Fibroblast of lung (primary cell): ENCODE measurements around the gene CCDC51. TPM values are rescaled to one million over a fixed set of nuclear protein-coding genes. Genes with fewer than 3 reads are reported as not detected.

Source experiments
- DNase-seq, 2 donors: peaks; one replicate each; pipeline versions ENCODE4 v3.0.0 to v3.0.0-alpha.2; 2010; ENCODE audit warnings: low read depth in 2 of 2
- H2AFZ ChIP-seq: 2 replicates; pipeline ENCODE4 v1.5.1; 2012; ENCODE audit warnings: low read length, control low read depth, inconsistent platforms
- H3K27ac ChIP-seq: 2 replicates; pipeline ENCODE4 v1.5.1; 2011; ENCODE audit warnings: low read length, control low read depth; ENCODE audit not compliant: insufficient read depth
- H3K27me3 ChIP-seq: 2 replicates; pipeline ENCODE4 v1.5.1; 2011; ENCODE audit warnings: mild to moderate bottlenecking, low read length; ENCODE audit not compliant: control insufficient read depth, insufficient read depth
- H3K36me3 ChIP-seq: 2 replicates; pipeline ENCODE4 v1.5.1; 2011; ENCODE audit warnings: low read length; ENCODE audit not compliant: control insufficient read depth, insufficient read depth
- H3K4me1 ChIP-seq: 2 replicates; pipeline ENCODE4 v1.5.1; 2011; ENCODE audit warnings: low read length; ENCODE audit not compliant: control insufficient read depth, insufficient read depth; ENCODE audit errors: extremely low read depth
- H3K4me2 ChIP-seq: 2 replicates; pipeline ENCODE4 v1.5.1; 2011; ENCODE audit warnings: low read length, control low read depth; ENCODE audit not compliant: insufficient read depth; ENCODE audit errors: extremely low read depth
- H3K4me3 ChIP-seq, 4 experiments: fragments of 200-600 bp in 1 of 4; sonication (generic) in 1 of 4; replicated peaks in 1 of 4; 2 replicates each; pipeline ENCODE4 v1.5.1; 2011 to 2016; ENCODE audit warnings: low read length in 4 of 4, low read depth in 3 of 4, mild to moderate bottlenecking in 3 of 4, control low read depth in 2 of 4, inconsistent platforms in 1 of 4, mixed read lengths in 1 of 4; ENCODE audit not compliant: insufficient read depth in 1 of 4; ENCODE audit errors: control extremely low read depth in 1 of 4
- H3K79me2 ChIP-seq: 2 replicates; pipeline ENCODE4 v1.5.1; 2012; ENCODE audit warnings: mild to moderate bottlenecking, low read length, inconsistent platforms; ENCODE audit not compliant: control insufficient read depth, insufficient read depth
- H3K9ac ChIP-seq: 2 replicates; pipeline ENCODE4 v1.5.1; 2011; ENCODE audit warnings: mild to moderate bottlenecking, low read length, control low read depth; ENCODE audit not compliant: insufficient read depth
- H3K9me3 ChIP-seq: 2 replicates; pipeline ENCODE4 v1.5.1; 2012; ENCODE audit warnings: low read depth, low read length; ENCODE audit not compliant: control insufficient read depth, insufficient read depth
- H4K20me1 ChIP-seq: 2 replicates; pipeline ENCODE4 v1.5.1; 2011; ENCODE audit warnings: low read length; ENCODE audit not compliant: control insufficient read depth, insufficient read depth; ENCODE audit errors: extremely low read depth
- EZH2 ChIP-seq: IDR thresholded peaks from 2 replicates; pipeline ENCODE4 v1.5.1; 2012; ENCODE audit warnings: low read length, control low read depth, mild to moderate bottlenecking; ENCODE audit errors: missing control alignments
- polyA plus RNA-seq, 2 donors: library from polyadenylated mRNA; depleted of rRNA in 1 of 2; stranded (reverse) in 1 of 2; unstranded in 1 of 2; fragments of >200 nt; gene quantifications; 2 replicates each; pipeline ENCODE4 v1.2.1, GENCODE V29; 2011 to 2012; ENCODE audit warnings: missing spikeins in 1 of 2
- total RNA-seq: library from RNA; depleted of rRNA; stranded (reverse); fragments of >200 nt; gene quantifications from 2 replicates; pipeline ENCODE4 v1.2.1, GENCODE V29; 2014
- TF ChIP-seq, protein P1 (sequence below), 2 donors: IDR thresholded peaks in 1 of 2; conservative IDR thresholded peaks in 1 of 2; 1 replicate in 1 of 2; 2 replicates in 1 of 2; pipeline ENCODE4 v1.5.1; 2011 to 2012; ENCODE audit warnings: low read length in 2 of 2, control low read depth in 1 of 2, inconsistent platforms in 1 of 2, low read depth in 1 of 2, mild to moderate bottlenecking in 1 of 2

CCDC51 gene
- total and polyA plus RNA-seq, 2 donors (not counting 1 experiment from before 2014, with no cell fraction given), result 11.9 to 27.2 TPM

DNA sequence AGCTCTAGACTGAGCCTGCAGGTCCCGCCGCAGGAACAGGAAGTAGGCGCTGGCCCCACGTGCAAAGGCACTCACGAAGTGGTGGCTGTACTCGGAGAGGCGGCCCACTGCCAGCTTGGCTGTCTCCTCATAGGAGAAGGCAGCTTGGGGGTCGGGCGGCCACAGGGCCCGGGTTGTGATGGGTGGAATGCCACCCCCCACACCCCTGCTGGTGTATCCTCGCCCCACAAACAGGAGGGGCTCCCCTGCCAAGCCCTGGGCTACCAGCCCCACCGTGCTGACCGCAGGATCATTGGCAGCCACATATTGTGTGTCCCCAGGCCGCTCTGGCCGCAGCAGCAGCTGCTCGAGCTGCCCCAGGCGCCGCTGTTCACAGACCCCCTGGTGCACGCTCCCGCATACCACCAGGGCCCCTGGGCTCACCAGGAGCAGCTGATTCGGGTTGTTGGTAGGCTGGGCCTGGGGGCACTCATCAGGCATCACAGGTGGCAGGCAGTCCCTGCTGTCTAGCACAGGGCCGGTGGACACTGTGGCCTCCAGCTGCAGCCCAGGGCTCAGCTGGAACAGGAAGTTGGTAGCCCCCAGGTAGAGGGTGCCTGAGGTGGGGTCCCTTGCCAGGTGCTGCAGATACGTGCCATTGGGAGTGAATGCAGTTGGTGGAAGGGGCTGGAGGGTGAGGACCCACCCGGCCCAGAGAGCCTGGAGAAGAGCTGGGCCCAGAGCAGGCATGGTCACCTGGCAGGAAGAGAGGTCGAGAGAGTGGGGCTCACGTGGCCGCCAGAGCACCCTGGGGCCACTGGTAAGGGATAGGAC is 15.8 kb downstream of the CCDC51 start:
- H3K27ac ChIP-seq, result no peak overlapping the region
- no peaks in the 10 kb centered on the region for H3K27me3 ChIP-seq
- no peaks in the 10 kb centered on the region for H3K79me2 ChIP-seq
- DNase-seq, result no peak
- H3K4me2 ChIP-seq, result no peak overlapping the region
- no peak overlapping the region for H3K9ac ChIP-seq
- TF ChIP-seq, protein P1, sequence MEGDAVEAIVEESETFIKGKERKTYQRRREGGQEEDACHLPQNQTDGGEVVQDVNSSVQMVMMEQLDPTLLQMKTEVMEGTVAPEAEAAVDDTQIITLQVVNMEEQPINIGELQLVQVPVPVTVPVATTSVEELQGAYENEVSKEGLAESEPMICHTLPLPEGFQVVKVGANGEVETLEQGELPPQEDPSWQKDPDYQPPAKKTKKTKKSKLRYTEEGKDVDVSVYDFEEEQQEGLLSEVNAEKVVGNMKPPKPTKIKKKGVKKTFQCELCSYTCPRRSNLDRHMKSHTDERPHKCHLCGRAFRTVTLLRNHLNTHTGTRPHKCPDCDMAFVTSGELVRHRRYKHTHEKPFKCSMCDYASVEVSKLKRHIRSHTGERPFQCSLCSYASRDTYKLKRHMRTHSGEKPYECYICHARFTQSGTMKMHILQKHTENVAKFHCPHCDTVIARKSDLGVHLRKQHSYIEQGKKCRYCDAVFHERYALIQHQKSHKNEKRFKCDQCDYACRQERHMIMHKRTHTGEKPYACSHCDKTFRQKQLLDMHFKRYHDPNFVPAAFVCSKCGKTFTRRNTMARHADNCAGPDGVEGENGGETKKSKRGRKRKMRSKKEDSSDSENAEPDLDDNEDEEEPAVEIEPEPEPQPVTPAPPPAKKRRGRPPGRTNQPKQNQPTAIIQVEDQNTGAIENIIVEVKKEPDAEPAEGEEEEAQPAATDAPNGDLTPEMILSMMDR (conservative IDR thresholded peaks at IDR 0.05 in 1 of 2, IDR thresholded peaks at IDR 0.05 in 1 of 2; ENCODE audit: low read depth in 1 of 2, low read length in 2 of 2), result no peak
- no peak for TF ChIP-seq EZH2
- no peak overlapping the region for H3K4me3 ChIP-seq
- no peaks in the 10 kb centered on the region for H3K9me3 ChIP-seq
- no peak overlapping the region for H2AFZ ChIP-seq
- H3K36me3 ChIP-seq, result no peaks in the 10 kb centered on the region
- H4K20me1 ChIP-seq, result no peaks in the 10 kb centered on the region
- H3K4me1 ChIP-seq, result peaks cover 11% of the 10 kb centered on the region

DNA sequence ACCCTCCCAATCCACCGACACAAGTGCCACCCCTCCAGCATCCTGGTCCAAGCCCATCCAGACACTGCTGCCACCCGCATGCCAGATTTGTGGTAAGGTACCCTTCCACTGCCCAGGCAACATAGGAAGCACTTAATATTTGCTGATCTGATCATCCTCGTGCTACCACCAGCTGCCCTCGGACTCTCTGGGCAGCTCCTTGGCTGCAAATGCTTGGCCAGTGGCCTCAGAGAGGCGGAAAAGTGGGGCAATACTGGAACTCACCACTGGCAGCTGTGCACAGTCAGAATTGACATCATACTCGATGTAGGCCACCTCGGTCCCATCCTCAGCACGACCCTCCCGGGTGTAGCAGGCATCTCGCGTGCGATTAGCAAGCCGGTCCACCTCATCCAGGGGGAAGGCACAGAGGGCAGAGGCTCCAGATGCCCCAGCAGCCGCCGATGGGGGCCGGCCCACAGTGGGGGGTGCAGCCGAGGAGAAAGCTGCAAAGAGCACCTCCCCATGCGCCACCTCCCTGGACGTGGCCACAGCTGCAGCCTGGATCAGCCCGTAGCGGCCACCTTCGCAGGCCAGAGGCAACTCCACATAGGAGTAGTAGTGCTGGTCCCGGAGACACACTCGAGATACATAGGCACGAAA is 16.6 kb downstream of the CCDC51 start:
- H3K4me3 ChIP-seq, result no peak overlapping the region
- H3K36me3 ChIP-seq, result no peaks in the 10 kb centered on the region
- no peak overlapping the region for H3K4me2 ChIP-seq

DNA sequence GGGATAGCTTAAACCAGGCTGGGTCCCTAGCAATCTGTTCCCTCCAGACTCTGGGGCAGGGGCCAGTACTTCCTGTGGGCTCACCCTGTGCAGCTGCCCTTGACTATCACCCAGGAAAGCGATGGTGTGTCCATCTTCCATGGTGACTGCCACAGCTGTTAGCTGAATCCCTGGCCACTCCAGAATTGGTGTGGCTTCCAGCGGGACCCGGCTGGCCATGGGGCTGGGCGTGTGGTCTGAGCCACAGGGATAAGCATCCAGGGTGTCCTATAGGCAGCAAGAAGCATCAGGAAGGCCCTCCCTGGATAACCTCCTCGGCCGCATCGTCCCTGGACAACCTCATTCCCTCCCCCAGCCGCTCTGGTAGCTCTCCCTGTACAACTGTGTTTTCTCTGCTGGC is 17.2 kb downstream of the CCDC51 start:
- H3K4me2 ChIP-seq, result no peak overlapping the region
- H3K9ac ChIP-seq, result no peak overlapping the region
- peaks cover 7% of the 10 kb centered on the region for H3K4me1 ChIP-seq
- H3K27ac ChIP-seq, result no peak overlapping the region
- H3K27me3 ChIP-seq, result no peaks in the 10 kb centered on the region
- H3K9me3 ChIP-seq, result no peaks in the 10 kb centered on the region
- TF ChIP-seq, protein P1 (conservative IDR thresholded peaks at IDR 0.05 in 1 of 2, IDR thresholded peaks at IDR 0.05 in 1 of 2; ENCODE audit: low read depth in 1 of 2, low read length in 2 of 2), result no peak
- no peak for TF ChIP-seq EZH2
- H2AFZ ChIP-seq, result no peak overlapping the region
- no peak overlapping the region for H3K4me3 ChIP-seq
- DNase-seq, result no peak
- no peaks in the 10 kb centered on the region for H3K79me2 ChIP-seq
- peaks cover under 1% of the 10 kb centered on the region for H3K36me3 ChIP-seq
- H4K20me1 ChIP-seq, result no peaks in the 10 kb centered on the region

More for the DNA sequence above, 16.6 kb downstream of the CCDC51 start:
- no peak overlapping the region for H3K27ac ChIP-seq
- H4K20me1 ChIP-seq, result no peaks in the 10 kb centered on the region
- H3K9me3 ChIP-seq, result no peaks in the 10 kb centered on the region
- peaks cover 11% of the 10 kb centered on the region for H3K4me1 ChIP-seq
- no peak for DNase-seq
- H2AFZ ChIP-seq, result no peak overlapping the region
- H3K27me3 ChIP-seq, result no peaks in the 10 kb centered on the region
- H3K79me2 ChIP-seq, result no peaks in the 10 kb centered on the region
- no peak for TF ChIP-seq EZH2
- TF ChIP-seq, protein P1 (conservative IDR thresholded peaks at IDR 0.05 in 1 of 2, IDR thresholded peaks at IDR 0.05 in 1 of 2; ENCODE audit: low read depth in 1 of 2, low read length in 2 of 2), result no peak
- no peak overlapping the region for H3K9ac ChIP-seq
